K562 (cell line): ENCODE results near the gene PLEKHN1. TPM values are rescaled to one million over a fixed set of nuclear protein-coding genes. Genes with fewer than 3 reads are reported as not detected.

ENCODE experiments used
- BCOR ChIP-seq: fragments of 450-650 bp; IDR thresholded peaks from 2 replicates; pipeline ENCODE4 v1.6.1; 2016
- BHLHE40 ChIP-seq: IDR thresholded peaks from 2 replicates; pipeline ENCODE4 v1.6.1; 2011; ENCODE audit warnings: low read length, improper control_type of control experiment
- CBFA2T3 ChIP-seq: fragments of 450-650 bp; IDR thresholded peaks from 2 replicates; pipeline ENCODE4 v1.6.1; 2017
- ETS1 ChIP-seq: conservative IDR thresholded peaks from 2 replicates; pipeline ENCODE4 v1.6.1; 2011; ENCODE audit warnings: low read depth, mild to moderate bottlenecking, low read length; ENCODE audit not compliant: control insufficient read depth
- FOXM1 ChIP-seq, 2 experiments: fragments of 450-650 bp in 1 of 2; sonication (generic) in 1 of 2; formaldehyde crosslinking in 1 of 2; IDR thresholded peaks; 2 replicates each; pipeline versions ENCODE4 v1.6.1 to v1.9.0; 2017 to 2022; ENCODE audit warnings: low read depth in 2 of 2, mild to moderate bottlenecking in 2 of 2, missing genetic modification reagents in 1 of 2, moderate library complexity in 1 of 2
- GATAD2B ChIP-seq: fragments of 450-650 bp; IDR thresholded peaks from 2 replicates; pipeline ENCODE4 v1.6.1; 2017; ENCODE audit warnings: mild to moderate bottlenecking, borderline replicate concordance
- HMGN3 ChIP-seq: IDR thresholded peaks from 2 replicates; pipeline ENCODE4 v1.6.1; 2011; ENCODE audit warnings: borderline replicate concordance, low read depth, mild to moderate bottlenecking, mixed read lengths, low read length; ENCODE audit not compliant: insufficient read length; ENCODE audit errors: extremely low read depth
- HNRNPLL ChIP-seq: fragments of 200-400 bp; formaldehyde crosslinking; IDR thresholded peaks from 2 replicates; pipeline ENCODE4 v1.6.1; 2017; ENCODE audit warnings: low read length, low read depth, mild to moderate bottlenecking; ENCODE audit not compliant: poor library complexity, severe bottlenecking
- KLF16 ChIP-seq: IDR thresholded peaks from 2 replicates; pipeline ENCODE4 v1.6.1; 2016; ENCODE audit warnings: antibody characterized with exemption
- PHF21A ChIP-seq: fragments of 450-650 bp; IDR thresholded peaks from 2 replicates; pipeline ENCODE4 v1.6.1; 2017; ENCODE audit warnings: low read depth, borderline replicate concordance
- POLR2A ChIP-seq: fragments of 450-650 bp; conservative IDR thresholded peaks from 2 replicates; pipeline ENCODE4 v1.6.1; 2016
- POLR2AphosphoS2 ChIP-seq: IDR thresholded peaks from 2 replicates; pipeline ENCODE4 v1.6.1; 2012; ENCODE audit warnings: low read length, improper control_type of control experiment
- SAFB2 ChIP-seq: fragments of 200-400 bp; formaldehyde crosslinking; IDR thresholded peaks from 2 replicates; pipeline ENCODE4 v1.6.1; 2018; ENCODE audit warnings: borderline replicate concordance, low read length, low read depth, moderate library complexity; ENCODE audit not compliant: severe bottlenecking
- YY1 ChIP-seq, 3 experiments: IDR thresholded peaks; 2 replicates each; pipeline ENCODE4 v1.6.1; 2011; ENCODE audit warnings: low read length in 2 of 3, mild to moderate bottlenecking in 2 of 3, moderate library complexity in 2 of 3, borderline replicate concordance in 1 of 3, control low read depth in 1 of 3, low read depth in 1 of 3; ENCODE audit not compliant: insufficient read depth in 3 of 3, insufficient replicate concordance in 2 of 3, control insufficient read depth in 1 of 3, insufficient read length in 1 of 3; ENCODE audit errors: extremely low read depth in 1 of 3
- ZBTB7A ChIP-seq: IDR thresholded peaks from 2 replicates; pipeline ENCODE4 v1.6.1; 2011; ENCODE audit warnings: low read depth, mild to moderate bottlenecking, low read length, moderate library complexity, borderline replicate concordance; ENCODE audit not compliant: control insufficient read depth
- polyA plus RNA-seq, 8 experiments: library from polyadenylated mRNA; depleted of rRNA in 4 of 8; stranded (reverse) in 5 of 8; unstranded in 3 of 8; fragments of >200 nt; fragmentation: Nextera tagmentation in 2 of 8; fragmentation: Illumina TruSeq in 1 of 8; extraction: Ambion mirVana in 2 of 8; extraction: Trizol in 1 of 8; gene quantifications; 2 replicates each; pipeline versions ENCODE4 v1.2.1 to v1.2.3, GENCODE V29; 2011 to 2014; ENCODE audit warnings: inconsistent platforms in 1 of 8, missing spikeins in 1 of 8
- total RNA-seq, 7 experiments: library from RNA; depleted of rRNA in 6 of 7; stranded (reverse); fragments of >200 nt in 6 of 7; fragmentation: Illumina TruSeq in 2 of 7; extraction: Trizol in 2 of 7; gene quantifications; 2 replicates each; pipeline versions ENCODE4 v1.2.1 to v1.2.3, GENCODE V29; 2011 to 2021; ENCODE audit warnings: low replicate concordance in 1 of 7
- TF ChIP-seq, protein P1 (sequence below): sonication (generic); formaldehyde crosslinking; IDR thresholded peaks from 2 replicates; pipeline ENCODE4 v1.8.1; 2023; ENCODE audit warnings: missing genetic modification reagents, mild to moderate bottlenecking, borderline replicate concordance
- TF ChIP-seq, protein P2 (sequence below), 2 experiments: fragments of 200-800 bp in 1 of 2; sonication (Bioruptor generic) in 1 of 2; sonication (generic) in 1 of 2; formaldehyde crosslinking in 1 of 2; IDR thresholded peaks in 1 of 2; conservative IDR thresholded peaks in 1 of 2; 2 replicates each; pipeline versions ENCODE4 v1.5.0 to v1.6.1; 2016 to 2020; ENCODE audit warnings: missing compliant biosample characterization in 1 of 2, missing genetic modification characterization in 1 of 2, missing genetic modification reagents in 1 of 2

Gene PLEKHN1
- total and polyA plus RNA-seq, 9 of the 15 experiments (the other 6 are each of a cell fraction or from before 2014, with no cell fraction given), result 0.07 to 1.5 (median 0.13) TPM; not detected in 2

DNA sequence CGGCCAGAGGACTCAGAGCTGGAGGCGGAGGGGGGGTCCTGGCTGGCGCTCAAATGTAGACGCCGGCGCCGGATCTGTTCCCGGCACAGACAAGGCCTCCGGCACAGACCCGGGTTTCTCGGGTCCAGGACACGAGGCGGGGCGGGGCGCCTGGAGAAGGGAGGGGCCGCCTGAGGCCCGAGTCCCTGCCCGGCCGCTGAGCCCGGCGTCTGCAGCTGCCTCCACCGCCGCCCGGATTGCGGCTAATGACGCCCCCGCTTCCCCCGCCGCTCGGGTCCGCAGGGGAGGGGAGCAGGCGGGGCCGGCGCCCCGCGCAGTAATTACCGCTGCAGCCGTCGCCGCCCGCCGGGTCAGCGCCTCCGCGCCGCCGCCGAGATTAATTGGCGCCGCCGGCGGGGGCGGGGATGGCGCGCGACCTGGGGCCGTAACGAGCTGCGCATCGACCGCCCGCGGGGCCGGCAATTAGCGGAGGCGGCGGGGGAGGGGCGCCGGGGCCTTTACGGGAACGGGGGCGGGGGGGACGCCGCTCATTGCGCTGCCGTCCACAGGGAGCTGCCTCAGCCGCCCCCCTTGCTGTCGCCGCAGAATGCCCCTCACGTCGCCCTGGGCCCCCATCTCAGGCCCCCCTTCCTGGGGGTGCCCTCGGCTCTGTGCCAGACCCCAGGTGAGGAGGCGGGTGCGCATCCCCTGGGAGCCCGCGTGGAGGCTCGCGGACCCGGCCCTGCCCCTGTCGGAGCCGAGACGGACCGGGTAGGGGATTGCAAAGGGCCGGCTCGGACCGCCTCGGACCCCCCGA lies 24.5 kb upstream of the PLEKHN1 start (continued):
- peak; percentile 73; the same call in 1 of the 2 replicates for TF ChIP-seq ETS1
- TF ChIP-seq YY1 (IDR thresholded peaks at IDR 0.05; ENCODE audit: borderline replicate concordance in 1 of 3, control insufficient read depth in 1 of 3, extremely low read depth in 1 of 3, insufficient read depth in 3 of 3, insufficient read length in 1 of 3, insufficient replicate concordance in 2 of 3, low read depth in 1 of 3, low read length in 2 of 3), result peak in 2 of 3 experiments; percentile 50 to 61
- TF ChIP-seq POLR2AphosphoS2, result no peak
- TF ChIP-seq, protein P1, sequence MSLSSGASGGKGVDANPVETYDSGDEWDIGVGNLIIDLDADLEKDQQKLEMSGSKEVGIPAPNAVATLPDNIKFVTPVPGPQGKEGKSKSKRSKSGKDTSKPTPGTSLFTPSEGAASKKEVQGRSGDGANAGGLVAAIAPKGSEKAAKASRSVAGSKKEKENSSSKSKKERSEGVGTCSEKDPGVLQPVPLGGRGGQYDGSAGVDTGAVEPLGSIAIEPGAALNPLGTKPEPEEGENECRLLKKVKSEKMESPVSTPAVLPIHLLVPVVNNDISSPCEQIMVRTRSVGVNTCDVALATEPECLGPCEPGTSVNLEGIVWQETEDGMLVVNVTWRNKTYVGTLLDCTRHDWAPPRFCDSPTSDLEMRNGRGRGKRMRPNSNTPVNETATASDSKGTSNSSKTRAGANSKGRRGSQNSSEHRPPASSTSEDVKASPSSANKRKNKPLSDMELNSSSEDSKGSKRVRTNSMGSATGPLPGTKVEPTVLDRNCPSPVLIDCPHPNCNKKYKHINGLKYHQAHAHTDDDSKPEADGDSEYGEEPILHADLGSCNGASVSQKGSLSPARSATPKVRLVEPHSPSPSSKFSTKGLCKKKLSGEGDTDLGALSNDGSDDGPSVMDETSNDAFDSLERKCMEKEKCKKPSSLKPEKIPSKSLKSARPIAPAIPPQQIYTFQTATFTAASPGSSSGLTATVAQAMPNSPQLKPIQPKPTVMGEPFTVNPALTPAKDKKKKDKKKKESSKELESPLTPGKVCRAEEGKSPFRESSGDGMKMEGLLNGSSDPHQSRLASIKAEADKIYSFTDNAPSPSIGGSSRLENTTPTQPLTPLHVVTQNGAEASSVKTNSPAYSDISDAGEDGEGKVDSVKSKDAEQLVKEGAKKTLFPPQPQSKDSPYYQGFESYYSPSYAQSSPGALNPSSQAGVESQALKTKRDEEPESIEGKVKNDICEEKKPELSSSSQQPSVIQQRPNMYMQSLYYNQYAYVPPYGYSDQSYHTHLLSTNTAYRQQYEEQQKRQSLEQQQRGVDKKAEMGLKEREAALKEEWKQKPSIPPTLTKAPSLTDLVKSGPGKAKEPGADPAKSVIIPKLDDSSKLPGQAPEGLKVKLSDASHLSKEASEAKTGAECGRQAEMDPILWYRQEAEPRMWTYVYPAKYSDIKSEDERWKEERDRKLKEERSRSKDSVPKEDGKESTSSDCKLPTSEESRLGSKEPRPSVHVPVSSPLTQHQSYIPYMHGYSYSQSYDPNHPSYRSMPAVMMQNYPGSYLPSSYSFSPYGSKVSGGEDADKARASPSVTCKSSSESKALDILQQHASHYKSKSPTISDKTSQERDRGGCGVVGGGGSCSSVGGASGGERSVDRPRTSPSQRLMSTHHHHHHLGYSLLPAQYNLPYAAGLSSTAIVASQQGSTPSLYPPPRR (CRISPR knock-in tag), result no peak
- 0 out of 2 replicates have a peak, but pooled peaks have one; percentile 5 for TF ChIP-seq BHLHE40
- no peak for TF ChIP-seq KLF16
- TF ChIP-seq ZBTB7A, result peak; percentile 92
- no peak for TF ChIP-seq POLR2A
- peak; percentile 52 for TF ChIP-seq HNRNPLL
- TF ChIP-seq BCOR, result no peak
- TF ChIP-seq GATAD2B, result peak; percentile 89
- TF ChIP-seq HMGN3, result peak; percentile 96
- TF ChIP-seq, protein P2, sequence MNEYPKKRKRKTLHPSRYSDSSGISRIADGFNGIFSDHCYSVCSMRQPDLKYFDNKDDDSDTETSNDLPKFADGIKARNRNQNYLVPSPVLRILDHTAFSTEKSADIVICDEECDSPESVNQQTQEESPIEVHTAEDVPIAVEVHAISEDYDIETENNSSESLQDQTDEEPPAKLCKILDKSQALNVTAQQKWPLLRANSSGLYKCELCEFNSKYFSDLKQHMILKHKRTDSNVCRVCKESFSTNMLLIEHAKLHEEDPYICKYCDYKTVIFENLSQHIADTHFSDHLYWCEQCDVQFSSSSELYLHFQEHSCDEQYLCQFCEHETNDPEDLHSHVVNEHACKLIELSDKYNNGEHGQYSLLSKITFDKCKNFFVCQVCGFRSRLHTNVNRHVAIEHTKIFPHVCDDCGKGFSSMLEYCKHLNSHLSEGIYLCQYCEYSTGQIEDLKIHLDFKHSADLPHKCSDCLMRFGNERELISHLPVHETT (CRISPR knock-in tag; conservative IDR thresholded peaks at IDR 0.05 in 1 of 2, IDR thresholded peaks at IDR 0.05 in 1 of 2), result peak in 1 of 2 experiments; percentile 54; a peak in 1 of 4 replicates
- peak; percentile 25; the same call in 1 of the 2 replicates for TF ChIP-seq CBFA2T3
- TF ChIP-seq FOXM1 (IDR thresholded peaks at IDR 0.05; ENCODE audit: low read depth), result no peak
- TF ChIP-seq FOXM1 (CRISPR knock-in tag; IDR thresholded peaks at IDR 0.05; ENCODE audit: low read depth), result 0 out of 2 replicates have a peak, but pooled peaks have one; percentile 48
- 0 out of 2 replicates have a peak, but pooled peaks have one; percentile 22 for TF ChIP-seq PHF21A
- no peak for TF ChIP-seq SAFB2
